Measurements from ENCODE around the gene MALT1. TPM values are rescaled to one million over a fixed set of nuclear protein-coding genes. Genes with fewer than 3 reads are reported as not detected.

The MALT1 gene
- total RNA-seq, 2 donors from 2014 or later, result 17.7 to 28.8 TPM

DNA sequence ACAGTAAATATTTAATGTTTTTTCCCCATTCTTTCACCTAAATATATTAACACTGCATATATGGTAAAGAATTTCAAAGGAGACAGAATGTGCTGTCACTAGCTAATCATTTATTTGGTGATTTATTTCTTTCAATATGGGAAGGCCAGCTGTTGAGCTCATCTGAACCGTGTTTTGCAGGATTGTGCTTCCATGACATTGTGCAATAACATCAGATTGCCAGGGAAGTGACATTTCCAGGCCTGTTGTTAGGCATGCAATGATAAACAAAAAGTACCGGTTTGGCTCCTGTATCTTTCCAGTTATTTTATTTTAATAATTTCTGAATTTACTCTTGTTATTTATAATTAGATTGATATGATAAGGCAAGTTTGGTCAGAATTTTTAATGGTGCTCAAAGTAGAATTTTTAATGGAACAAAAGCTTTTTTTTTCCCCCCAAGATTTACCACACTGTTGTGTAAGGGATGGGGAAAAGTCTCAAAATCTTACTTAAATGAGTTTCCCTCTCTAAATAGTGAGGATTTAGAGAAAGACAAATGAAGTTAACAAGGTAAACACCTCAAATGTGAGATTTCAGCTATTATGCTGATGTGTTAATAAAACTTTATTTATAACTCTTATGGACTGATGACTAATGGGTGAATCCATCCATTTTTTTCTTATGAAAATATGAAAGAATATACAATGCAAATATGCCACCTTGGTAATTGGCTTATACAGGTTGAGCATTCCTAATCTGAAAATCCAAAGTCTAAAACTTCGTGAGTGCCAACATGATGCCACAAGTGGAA lies 52.7 kb downstream of the MALT1 start:
- H3K27me3 ChIP-seq (replicated peaks; ENCODE audit: insufficient read depth), result no peaks in the 10 kb centered on the region
- H3K9me3 ChIP-seq, result no peaks in the 10 kb centered on the region
- no peak overlapping the region for H3K27ac ChIP-seq
- no peaks in the 10 kb centered on the region for H3K36me3 ChIP-seq
- no peak for TF ChIP-seq CTCF (IDR thresholded peaks at IDR 0.05)
- no peak for DNase-seq (ENCODE audit: low spot score)
- no peak for ATAC-seq (ENCODE audit: insufficient number of reproducible peaks, low FRiP score, low read depth)
- H3K4me1 ChIP-seq (ENCODE audit: control insufficient read depth in 1 of 2, low read depth in 2 of 2), result no peaks in the 10 kb centered on the region
- H3K4me3 ChIP-seq, result no peak overlapping the region

DNA sequence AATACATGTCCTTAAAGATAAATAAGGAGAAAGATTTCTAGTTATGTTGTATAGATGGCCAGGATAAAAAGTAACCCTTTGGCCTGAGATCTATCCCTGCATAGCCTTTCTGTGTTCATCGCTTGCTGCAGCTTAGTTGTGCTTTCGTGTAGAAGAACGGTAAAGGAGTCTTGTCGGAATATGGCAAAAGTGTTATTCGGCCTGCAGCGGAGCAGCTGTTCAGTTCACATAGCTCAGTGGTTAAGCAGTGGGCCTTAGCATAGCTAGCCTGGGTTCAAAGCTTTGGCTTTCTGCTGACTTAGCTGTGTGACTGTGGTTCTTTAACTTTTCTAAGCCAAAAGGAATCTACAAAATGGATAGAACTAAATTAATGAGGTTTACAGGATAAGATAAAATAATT lies 55.4 kb downstream of the MALT1 start:
- Histone ChIP-seq H3K27ac (no peak overlapping the region), H3K9me3 (no peaks in the 10 kb centered on the region), H3K4me3 (no peak overlapping the region), H3K27me3 (replicated peaks; ENCODE audit: insufficient read depth) (no peaks in the 10 kb centered on the region), H3K36me3 (no peaks in the 10 kb centered on the region), H3K4me1 (ENCODE audit: control insufficient read depth in 1 of 2, low read depth in 2 of 2) (no peaks in the 10 kb centered on the region)
- no peak for DNase-seq (ENCODE audit: low spot score)
- no peak for TF ChIP-seq CTCF (IDR thresholded peaks at IDR 0.05)
- no peak for ATAC-seq (ENCODE audit: insufficient number of reproducible peaks, low FRiP score, low read depth)

DNA sequence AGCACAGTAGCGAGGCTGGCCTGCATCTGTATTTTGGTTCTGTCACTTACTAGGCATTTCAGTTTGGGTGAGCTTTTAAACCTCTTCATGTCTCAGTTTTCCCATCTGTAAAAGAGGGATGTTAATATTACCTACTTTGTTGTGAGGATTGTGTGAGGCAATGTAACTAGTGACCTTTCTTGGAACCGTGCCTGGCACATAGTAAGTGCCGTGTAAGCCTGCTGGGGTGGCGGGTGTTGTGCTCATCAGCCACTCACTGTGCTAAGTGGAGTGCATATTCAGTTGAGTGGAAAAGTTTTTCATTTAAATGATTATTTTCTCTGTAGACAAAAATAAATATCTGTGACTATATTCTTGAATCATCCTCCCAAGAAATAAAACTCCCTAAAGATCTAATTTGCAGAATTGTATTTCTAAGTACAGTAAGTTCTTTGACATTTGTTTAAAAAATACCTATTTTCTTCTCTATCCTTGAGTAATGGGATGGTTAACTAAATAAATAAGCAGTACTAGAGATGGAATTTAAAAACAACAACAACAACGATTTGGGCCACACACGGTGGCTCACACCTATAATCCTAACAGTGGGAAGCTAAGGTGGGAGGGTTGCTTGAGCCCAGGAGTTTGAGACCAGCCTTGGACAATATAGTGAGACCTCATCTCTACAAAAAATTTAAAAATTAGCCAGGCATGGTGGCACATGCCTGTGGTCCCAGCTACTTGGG lies 56.7 kb downstream of the MALT1 start:
- Histone ChIP-seq H3K27me3 (replicated peaks; ENCODE audit: insufficient read depth) (no peaks in the 10 kb centered on the region), H3K36me3 (no peaks in the 10 kb centered on the region), H3K4me1 (ENCODE audit: control insufficient read depth in 1 of 2, low read depth in 2 of 2) (no peaks in the 10 kb centered on the region), H3K4me3 (no peak overlapping the region), H3K27ac (no peak overlapping the region), H3K9me3 (no peaks in the 10 kb centered on the region)
- ATAC-seq (ENCODE audit: insufficient number of reproducible peaks, low FRiP score, low read depth) (no peak), DNase-seq (ENCODE audit: low spot score) (no peak)
- TF ChIP-seq CTCF (IDR thresholded peaks at IDR 0.05), result no peak

GRCh38 chr18:58728719-58729118 lies 57.5 kb downstream of the MALT1 start:
- peaks cover 2% of the 10 kb centered on the region for H3K36me3 ChIP-seq
- TF ChIP-seq CTCF (IDR thresholded peaks at IDR 0.05), result no peak
- no peak overlapping the region for H3K4me3 ChIP-seq
- ATAC-seq (ENCODE audit: insufficient number of reproducible peaks, low FRiP score, low read depth), result no peak
- no peak for DNase-seq (ENCODE audit: low spot score)
- H3K27me3 ChIP-seq (replicated peaks; ENCODE audit: insufficient read depth), result no peaks in the 10 kb centered on the region
- H3K4me1 ChIP-seq (ENCODE audit: control insufficient read depth in 1 of 2, low read depth in 2 of 2), result no peaks in the 10 kb centered on the region
- no peaks in the 10 kb centered on the region for H3K9me3 ChIP-seq
- H3K27ac ChIP-seq, result no peak overlapping the region

- Histone ChIP-seq H3K36me3 (peaks cover 11% of the 10 kb centered on the region), H3K9me3 (no peaks in the 10 kb centered on the region), H3K4me1 (ENCODE audit: control insufficient read depth in 1 of 2, low read depth in 2 of 2) (no peaks in the 10 kb centered on the region), H3K27me3 (replicated peaks; ENCODE audit: insufficient read depth) (no peaks in the 10 kb centered on the region), H3K4me3 (no peak overlapping the region), H3K27ac (no peak overlapping the region)
- TF ChIP-seq CTCF (IDR thresholded peaks at IDR 0.05), result no peak
- ATAC-seq (ENCODE audit: insufficient number of reproducible peaks, low FRiP score, low read depth) (no peak), DNase-seq (ENCODE audit: low spot score) (no peak)
Measured at GRCh38 chr18:58730618-58731017, 59.4 kb downstream of the MALT1 start.

All from thoracic aorta (tissue), 2 donors.